Measurements from ENCODE around the gene CCNH. TPM values are rescaled to one million over a fixed set of nuclear protein-coding genes. Genes with fewer than 3 reads are reported as not detected.

CCNH gene
- total RNA-seq, 1 donor from 2014 or later, result 20.3 TPM

DNA sequence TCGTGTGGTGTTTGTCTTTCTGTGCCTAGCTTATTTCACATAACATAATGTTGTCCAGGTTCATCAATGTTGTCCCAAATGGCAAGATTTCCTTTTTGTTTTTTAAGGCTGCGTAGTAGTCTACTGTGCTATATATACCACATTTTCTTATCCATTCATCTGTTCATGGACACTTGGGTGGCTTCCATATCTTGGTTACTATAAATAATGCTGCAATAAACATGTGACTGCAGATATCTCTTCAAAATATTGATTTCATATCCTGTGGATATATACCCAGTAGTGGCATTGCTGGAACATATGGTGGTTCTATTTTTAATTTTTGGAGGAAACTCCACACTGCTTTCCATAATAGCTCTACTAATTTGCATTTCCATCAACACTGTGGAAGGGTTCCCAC is 25.5 kb upstream of the CCNH start:
- H3K9me3 ChIP-seq (replicated peaks), result peaks cover 4% of the 10 kb centered on the region
- TF ChIP-seq, protein P1, sequence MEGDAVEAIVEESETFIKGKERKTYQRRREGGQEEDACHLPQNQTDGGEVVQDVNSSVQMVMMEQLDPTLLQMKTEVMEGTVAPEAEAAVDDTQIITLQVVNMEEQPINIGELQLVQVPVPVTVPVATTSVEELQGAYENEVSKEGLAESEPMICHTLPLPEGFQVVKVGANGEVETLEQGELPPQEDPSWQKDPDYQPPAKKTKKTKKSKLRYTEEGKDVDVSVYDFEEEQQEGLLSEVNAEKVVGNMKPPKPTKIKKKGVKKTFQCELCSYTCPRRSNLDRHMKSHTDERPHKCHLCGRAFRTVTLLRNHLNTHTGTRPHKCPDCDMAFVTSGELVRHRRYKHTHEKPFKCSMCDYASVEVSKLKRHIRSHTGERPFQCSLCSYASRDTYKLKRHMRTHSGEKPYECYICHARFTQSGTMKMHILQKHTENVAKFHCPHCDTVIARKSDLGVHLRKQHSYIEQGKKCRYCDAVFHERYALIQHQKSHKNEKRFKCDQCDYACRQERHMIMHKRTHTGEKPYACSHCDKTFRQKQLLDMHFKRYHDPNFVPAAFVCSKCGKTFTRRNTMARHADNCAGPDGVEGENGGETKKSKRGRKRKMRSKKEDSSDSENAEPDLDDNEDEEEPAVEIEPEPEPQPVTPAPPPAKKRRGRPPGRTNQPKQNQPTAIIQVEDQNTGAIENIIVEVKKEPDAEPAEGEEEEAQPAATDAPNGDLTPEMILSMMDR (IDR thresholded peaks at IDR 0.05; ENCODE audit: borderline replicate concordance), result no peak
- H3K27ac ChIP-seq (replicated peaks), result no peak overlapping the region
- no peak overlapping the region for H3K4me3 ChIP-seq
- no peaks in the 10 kb centered on the region for H3K36me3 ChIP-seq
- intact Hi-C loops (cut with micrococcal nuclease), result no loop called here
- no peak for DNase-seq
- no peaks in the 10 kb centered on the region for H3K27me3 ChIP-seq (ENCODE audit: low read depth)
- no peaks in the 10 kb centered on the region for H3K4me1 ChIP-seq

DNA sequence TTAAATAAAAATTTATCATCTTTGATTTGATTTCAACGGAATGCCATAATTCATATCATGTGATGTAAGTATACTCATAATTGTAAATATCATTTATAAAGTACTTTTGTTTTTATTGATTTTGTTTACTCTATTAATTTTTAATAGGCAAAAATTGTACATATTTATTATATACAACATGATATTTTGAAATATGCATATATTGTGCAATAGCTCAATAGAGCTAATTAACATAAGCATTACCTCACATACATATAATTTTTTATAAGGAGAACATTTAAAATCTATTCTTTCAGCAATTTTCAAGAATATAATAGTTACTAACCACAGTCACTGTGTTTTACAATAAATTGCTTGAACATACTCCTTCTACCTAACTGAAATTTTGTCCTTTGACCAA is 25.0 kb upstream of the CCNH start:
- Histone ChIP-seq H3K36me3 (no peaks in the 10 kb centered on the region), H3K27ac (replicated peaks) (no peak overlapping the region), H3K9me3 (replicated peaks) (peaks cover 4% of the 10 kb centered on the region), H3K27me3 (ENCODE audit: low read depth) (no peaks in the 10 kb centered on the region), H3K4me1 (no peaks in the 10 kb centered on the region), H3K4me3 (no peak overlapping the region)
- no peak for DNase-seq
- TF ChIP-seq, protein P1 (IDR thresholded peaks at IDR 0.05; ENCODE audit: borderline replicate concordance), result no peak
- intact Hi-C loops (cut with micrococcal nuclease), result no loop called here

DNA sequence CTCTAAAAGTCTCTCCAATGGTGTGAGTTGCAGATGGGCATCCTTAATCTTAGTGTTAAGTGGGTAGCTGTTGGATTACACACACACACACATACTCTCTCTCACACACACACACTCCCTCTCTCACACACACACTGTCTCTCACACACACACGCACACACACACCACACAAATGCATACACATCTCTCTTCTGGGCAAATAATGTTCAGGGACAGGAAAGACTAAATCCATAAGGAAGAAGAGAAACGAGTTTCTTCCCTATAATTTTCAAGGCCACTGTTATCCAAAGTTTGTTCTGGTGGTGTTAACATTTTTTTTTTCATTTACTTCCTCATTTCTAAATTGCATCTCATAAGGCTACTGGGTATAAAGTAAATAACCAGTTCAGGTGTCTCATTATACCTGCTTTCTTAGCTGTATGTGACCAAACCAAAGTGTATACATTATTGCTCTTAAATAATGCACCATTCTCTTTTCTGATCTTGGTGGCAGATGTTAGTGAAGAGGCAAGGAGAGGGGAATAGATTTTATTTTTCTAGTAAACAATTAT is 22.5 kb upstream of the CCNH start:
- intact Hi-C loops (cut with micrococcal nuclease), result no loop called here
- peaks cover 4% of the 10 kb centered on the region for H3K9me3 ChIP-seq (replicated peaks)
- TF ChIP-seq, protein P1 (IDR thresholded peaks at IDR 0.05; ENCODE audit: borderline replicate concordance), result no peak
- no peaks in the 10 kb centered on the region for H3K36me3 ChIP-seq
- H3K27ac ChIP-seq (replicated peaks), result no peak overlapping the region
- H3K4me1 ChIP-seq, result no peaks in the 10 kb centered on the region
- H3K4me3 ChIP-seq, result no peak overlapping the region
- H3K27me3 ChIP-seq (ENCODE audit: low read depth), result no peaks in the 10 kb centered on the region
- DNase-seq, result no peak

DNA sequence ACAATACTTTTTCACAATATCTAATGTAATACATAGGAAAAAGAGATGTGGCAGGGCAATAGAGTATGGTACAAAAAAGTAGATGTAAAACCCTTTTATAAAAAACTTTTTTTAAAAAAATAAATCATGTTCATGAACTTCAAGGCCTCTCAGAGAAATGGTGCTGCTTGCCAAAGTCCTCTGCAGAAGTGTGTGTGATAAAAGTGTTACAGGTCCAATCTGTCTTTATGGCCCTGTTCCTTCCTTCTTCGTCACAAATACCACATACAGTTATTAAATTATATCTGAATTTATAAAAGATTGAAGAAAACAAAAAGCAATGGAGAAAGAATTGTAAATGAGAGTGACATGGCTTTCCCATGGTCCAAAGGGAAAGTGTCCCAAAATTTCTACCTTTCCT is 21.7 kb upstream of the CCNH start:
- Histone ChIP-seq H3K27me3 (ENCODE audit: low read depth) (no peaks in the 10 kb centered on the region), H3K27ac (replicated peaks) (no peak overlapping the region), H3K4me1 (no peaks in the 10 kb centered on the region), H3K9me3 (replicated peaks) (peaks cover 2% of the 10 kb centered on the region), H3K36me3 (no peaks in the 10 kb centered on the region), H3K4me3 (no peak overlapping the region)
- intact Hi-C loops (cut with micrococcal nuclease), result no loop called here
- TF ChIP-seq, protein P1 (IDR thresholded peaks at IDR 0.05; ENCODE audit: borderline replicate concordance), result no peak
- no peak for DNase-seq

DNA sequence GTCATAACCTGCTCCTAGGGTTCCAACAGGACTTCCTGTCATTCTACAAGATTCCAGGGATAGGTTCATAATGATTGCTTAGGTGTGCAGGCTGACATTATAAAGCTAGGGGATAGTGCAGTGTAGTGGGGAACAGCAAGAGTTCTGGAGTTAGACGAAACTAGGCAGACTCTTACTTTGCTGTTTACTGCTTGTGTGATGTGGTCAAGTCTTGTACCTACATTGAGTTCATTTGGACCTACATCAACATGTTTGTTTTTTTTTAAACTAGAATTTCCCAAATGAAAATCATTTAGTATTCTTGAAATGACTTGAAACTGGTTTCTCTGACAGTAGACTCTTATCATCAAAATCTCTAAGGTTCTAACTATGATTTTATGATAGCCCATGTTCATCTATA is 21.2 kb upstream of the CCNH start:
- no peaks in the 10 kb centered on the region for H3K4me1 ChIP-seq
- H3K36me3 ChIP-seq, result no peaks in the 10 kb centered on the region
- no peaks in the 10 kb centered on the region for H3K27me3 ChIP-seq (ENCODE audit: low read depth)
- no peak for DNase-seq
- TF ChIP-seq, protein P1 (IDR thresholded peaks at IDR 0.05; ENCODE audit: borderline replicate concordance), result no peak
- no peak overlapping the region for H3K4me3 ChIP-seq
- no peaks in the 10 kb centered on the region for H3K9me3 ChIP-seq (replicated peaks)
- H3K27ac ChIP-seq (replicated peaks), result no peak overlapping the region
- intact Hi-C loops (cut with micrococcal nuclease), result no loop called here

Measured in left ventricle myocardium inferior (tissue), 1 donor.